Ishikawa (cell line): ENCODE results near the gene TBX1.

Source experiments
- CEBPB ChIP-seq: IDR thresholded peaks from 2 replicates; pipeline ENCODE4 v1.6.1; 2012
- CREB1 ChIP-seq: IDR thresholded peaks from 2 replicates; pipeline ENCODE4 v1.6.1; 2012; ENCODE audit warnings: low read depth
- EGR1 ChIP-seq: IDR thresholded peaks from 2 replicates; pipeline ENCODE4 v1.6.1; 2012
- EP300 ChIP-seq: IDR thresholded peaks from 2 replicates; pipeline ENCODE4 v1.6.1; 2012; ENCODE audit warnings: borderline replicate concordance
- FOXM1 ChIP-seq: IDR thresholded peaks from 2 replicates; pipeline ENCODE4 v1.6.1; 2012; ENCODE audit warnings: low read depth, borderline replicate concordance
- RAD21 ChIP-seq: IDR thresholded peaks from 2 replicates; pipeline ENCODE4 v1.6.1; 2012; ENCODE audit warnings: low read depth
- REST ChIP-seq: IDR thresholded peaks from 2 replicates; pipeline ENCODE4 v1.6.1; 2012; ENCODE audit warnings: low read depth, mild to moderate bottlenecking
- TCF12 ChIP-seq: IDR thresholded peaks from 2 replicates; pipeline ENCODE4 v1.6.1; 2012; ENCODE audit warnings: low read depth
- TEAD4 ChIP-seq: IDR thresholded peaks from 2 replicates; pipeline ENCODE4 v1.6.1; 2012
- ZBTB7A ChIP-seq: IDR thresholded peaks from 2 replicates; pipeline ENCODE4 v1.6.1; 2012; ENCODE audit warnings: low read depth

DNA sequence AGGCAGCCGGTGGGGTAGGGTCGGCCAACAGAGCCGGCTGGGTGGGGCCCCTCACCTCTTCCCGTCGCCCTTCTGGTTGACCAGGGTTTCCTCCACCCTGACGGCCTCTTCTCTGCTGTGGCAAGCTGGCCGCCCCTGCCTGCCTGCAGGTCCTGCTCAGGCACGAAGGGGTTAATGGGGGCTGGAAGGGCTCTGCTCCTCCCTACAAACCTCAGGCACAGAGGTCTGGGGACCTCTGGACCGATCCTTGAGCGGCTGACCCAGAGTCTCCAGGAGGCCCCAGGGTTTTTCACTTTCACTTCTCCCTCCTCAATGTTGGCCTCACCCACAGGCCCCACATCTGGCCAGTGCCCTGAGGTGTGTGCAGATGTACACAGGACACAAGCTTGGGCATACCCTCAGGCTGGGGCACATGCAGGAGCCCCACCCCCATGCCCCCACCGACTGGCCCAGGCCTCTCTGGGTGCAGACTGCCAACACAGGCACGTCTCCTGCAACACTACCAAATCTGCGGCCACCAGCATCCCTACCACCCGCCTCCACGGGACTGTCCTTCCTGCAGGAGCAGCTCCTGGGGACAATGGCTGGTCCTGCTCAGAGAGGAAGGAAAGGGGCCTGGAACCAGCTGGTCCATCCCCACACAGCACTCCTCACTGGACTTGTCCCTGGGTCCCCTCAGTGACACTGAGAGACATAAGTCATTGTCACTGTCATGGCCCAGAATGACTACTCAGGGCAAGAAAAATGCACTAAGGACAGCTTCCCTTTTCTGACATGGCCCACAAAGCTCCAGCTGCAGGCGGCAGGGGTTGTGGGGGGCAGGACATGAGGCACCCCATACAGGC, 3.2 kb upstream of the TBX1 start:
- no peak for TF ChIP-seq REST
- TF ChIP-seq TEAD4: no peak
- no peak for TF ChIP-seq TCF12
- no peak for TF ChIP-seq CEBPB
- TF ChIP-seq FOXM1: no peak
- no peak for TF ChIP-seq CREB1
- TF ChIP-seq EP300: no peak
- TF ChIP-seq RAD21: no peak
- TF ChIP-seq ZBTB7A: no peak
- no peak for TF ChIP-seq EGR1
